ENCODE results near the gene GRK2. TPM values are rescaled to one million over a fixed set of nuclear protein-coding genes. Genes with fewer than 3 reads are reported as not detected.

GRK2 gene
- total RNA-seq, 6 experiments from 2014 or later, result 24.5 to 43.9 (median 28.5) TPM

DNA sequence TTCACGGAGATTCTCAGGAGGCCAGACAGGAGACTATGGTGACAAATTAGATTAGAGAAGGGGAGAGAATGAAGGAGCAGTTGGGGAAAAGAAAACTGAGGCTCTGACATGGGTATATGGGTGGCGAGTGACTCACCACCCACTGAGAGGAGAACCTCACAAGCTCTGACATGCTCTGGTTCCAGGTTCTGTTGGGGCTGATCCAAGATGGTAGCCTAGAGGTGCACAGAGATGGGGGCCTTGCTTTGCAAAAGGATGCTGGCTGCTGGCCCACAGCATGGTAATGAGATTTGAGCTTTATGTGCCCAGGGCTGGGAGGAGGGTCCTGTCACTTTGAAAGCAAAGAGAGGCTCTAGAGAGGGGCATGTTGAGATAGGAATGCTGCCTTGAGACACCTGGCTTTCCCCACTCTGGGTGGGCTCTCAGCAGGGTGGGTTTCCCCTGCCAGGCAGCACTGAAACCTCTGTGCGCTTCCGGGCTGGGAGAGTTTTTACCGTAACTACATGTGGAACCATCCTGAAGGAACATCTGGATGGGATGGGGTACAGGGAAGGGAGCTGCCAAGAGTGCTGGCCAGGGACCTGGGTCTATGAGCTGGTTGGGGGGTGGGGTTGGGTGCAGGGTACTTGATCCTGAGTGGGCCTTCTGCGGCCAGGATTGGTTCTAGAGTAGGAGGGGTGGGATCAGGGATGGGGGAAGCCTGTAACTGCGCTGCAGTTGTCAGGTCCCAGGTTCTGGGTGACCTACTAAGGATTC, 1.2 kb upstream of the GRK2 start:
- no peak overlapping the region for H3K4me3 ChIP-seq
- H3K27me3 ChIP-seq, result no peaks in the 10 kb centered on the region
- H3K27ac ChIP-seq, result no peak overlapping the region
- no peak for ATAC-seq
- WGBS (ENCODE audit: insufficient coverage, low coverage, low lambda C conversion rate, missing lambda C conversion rate), result 83% methylated on average over 3 of the region's 7 CpGs
- no peaks in the 10 kb centered on the region for H3K36me3 ChIP-seq
- peaks cover 0 to 44% (median 13%) of the 10 kb centered on the region in 4 donors for H3K4me1 ChIP-seq
- intact Hi-C loops (cut with DNase I), result loop anchor here in 1 of 2 donors (5.0 kb wide), 1 partner anchor 47 kb away; no protein-coding TSS in a partner anchor
- no peaks in the 10 kb centered on the region for H3K9me3 ChIP-seq
- peak in 1 of 3 donors; percentile 53 for DNase-seq
- no peak for TF ChIP-seq POLR2A (IDR thresholded peaks at IDR 0.05)
- TF ChIP-seq, protein P1, sequence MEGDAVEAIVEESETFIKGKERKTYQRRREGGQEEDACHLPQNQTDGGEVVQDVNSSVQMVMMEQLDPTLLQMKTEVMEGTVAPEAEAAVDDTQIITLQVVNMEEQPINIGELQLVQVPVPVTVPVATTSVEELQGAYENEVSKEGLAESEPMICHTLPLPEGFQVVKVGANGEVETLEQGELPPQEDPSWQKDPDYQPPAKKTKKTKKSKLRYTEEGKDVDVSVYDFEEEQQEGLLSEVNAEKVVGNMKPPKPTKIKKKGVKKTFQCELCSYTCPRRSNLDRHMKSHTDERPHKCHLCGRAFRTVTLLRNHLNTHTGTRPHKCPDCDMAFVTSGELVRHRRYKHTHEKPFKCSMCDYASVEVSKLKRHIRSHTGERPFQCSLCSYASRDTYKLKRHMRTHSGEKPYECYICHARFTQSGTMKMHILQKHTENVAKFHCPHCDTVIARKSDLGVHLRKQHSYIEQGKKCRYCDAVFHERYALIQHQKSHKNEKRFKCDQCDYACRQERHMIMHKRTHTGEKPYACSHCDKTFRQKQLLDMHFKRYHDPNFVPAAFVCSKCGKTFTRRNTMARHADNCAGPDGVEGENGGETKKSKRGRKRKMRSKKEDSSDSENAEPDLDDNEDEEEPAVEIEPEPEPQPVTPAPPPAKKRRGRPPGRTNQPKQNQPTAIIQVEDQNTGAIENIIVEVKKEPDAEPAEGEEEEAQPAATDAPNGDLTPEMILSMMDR (IDR thresholded peaks at IDR 0.05), result no peak

DNA sequence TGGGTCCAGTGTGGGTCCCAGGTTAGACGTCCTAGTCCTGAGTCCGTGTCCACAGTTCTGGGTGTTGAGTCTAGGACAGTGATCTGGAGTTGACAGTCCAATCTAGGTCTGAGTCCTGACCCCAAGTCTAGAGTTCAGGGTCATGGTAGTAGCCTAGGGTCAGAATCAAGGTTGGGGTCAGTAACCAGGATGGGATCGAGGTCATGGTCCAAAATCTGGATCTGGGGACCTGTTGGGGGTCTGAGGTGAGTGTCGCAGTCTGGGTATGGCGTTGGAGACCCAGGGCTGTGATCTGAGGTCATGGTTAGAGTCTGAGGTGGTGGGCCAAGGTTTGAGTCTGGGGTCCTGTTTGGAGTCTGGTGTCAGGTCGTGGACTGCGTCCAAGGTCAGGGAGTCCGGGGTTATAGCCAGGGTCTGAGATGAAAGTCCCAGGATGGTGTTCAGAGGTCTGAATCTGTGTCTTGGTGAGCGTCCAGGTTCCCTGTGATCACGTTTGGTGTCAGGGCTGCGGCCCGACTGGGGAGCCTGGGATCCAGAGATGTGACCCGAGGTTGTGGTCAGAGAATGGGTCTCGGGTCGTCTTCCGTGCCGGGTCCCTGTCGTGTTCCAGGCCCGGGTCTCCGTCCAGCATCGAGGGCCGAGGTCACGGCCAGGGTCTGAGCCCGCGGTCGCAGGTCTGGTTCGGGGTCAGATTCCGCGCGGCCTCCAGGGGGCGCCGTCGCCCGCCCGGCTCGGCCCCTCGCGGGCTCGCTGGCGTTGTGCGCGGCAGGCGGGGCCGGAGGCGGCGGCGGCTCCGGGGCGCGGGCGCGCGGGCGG, 432 bp upstream of the GRK2 start:
- Histone ChIP-seq H3K4me1 (peaks cover 0 to 44% (median 14%) of the 10 kb centered on the region in 4 donors), H3K36me3 (no peaks in the 10 kb centered on the region), H3K9me3 (no peaks in the 10 kb centered on the region), H3K27ac (peak overlapping the region in 1 of 3 donors; percentile 53), H3K27me3 (no peaks in the 10 kb centered on the region), H3K4me3 (peak overlapping the region in 1 of 3 donors; percentile 87)
- DNase-seq (peak; percentile 83 to 87 (median 86)), ATAC-seq (peak; percentile 59 to 77 (median 70))
- WGBS (ENCODE audit: insufficient coverage, low coverage, low lambda C conversion rate, missing lambda C conversion rate), result 41% methylated on average over 3 of the region's 54 CpGs
- no peak for TF ChIP-seq POLR2A (IDR thresholded peaks at IDR 0.05)
- TF ChIP-seq, protein P1 (IDR thresholded peaks at IDR 0.05), result peak; percentile 64 to 91 (median 71)
- intact Hi-C loops (cut with DNase I), result no loop called here

DNA sequence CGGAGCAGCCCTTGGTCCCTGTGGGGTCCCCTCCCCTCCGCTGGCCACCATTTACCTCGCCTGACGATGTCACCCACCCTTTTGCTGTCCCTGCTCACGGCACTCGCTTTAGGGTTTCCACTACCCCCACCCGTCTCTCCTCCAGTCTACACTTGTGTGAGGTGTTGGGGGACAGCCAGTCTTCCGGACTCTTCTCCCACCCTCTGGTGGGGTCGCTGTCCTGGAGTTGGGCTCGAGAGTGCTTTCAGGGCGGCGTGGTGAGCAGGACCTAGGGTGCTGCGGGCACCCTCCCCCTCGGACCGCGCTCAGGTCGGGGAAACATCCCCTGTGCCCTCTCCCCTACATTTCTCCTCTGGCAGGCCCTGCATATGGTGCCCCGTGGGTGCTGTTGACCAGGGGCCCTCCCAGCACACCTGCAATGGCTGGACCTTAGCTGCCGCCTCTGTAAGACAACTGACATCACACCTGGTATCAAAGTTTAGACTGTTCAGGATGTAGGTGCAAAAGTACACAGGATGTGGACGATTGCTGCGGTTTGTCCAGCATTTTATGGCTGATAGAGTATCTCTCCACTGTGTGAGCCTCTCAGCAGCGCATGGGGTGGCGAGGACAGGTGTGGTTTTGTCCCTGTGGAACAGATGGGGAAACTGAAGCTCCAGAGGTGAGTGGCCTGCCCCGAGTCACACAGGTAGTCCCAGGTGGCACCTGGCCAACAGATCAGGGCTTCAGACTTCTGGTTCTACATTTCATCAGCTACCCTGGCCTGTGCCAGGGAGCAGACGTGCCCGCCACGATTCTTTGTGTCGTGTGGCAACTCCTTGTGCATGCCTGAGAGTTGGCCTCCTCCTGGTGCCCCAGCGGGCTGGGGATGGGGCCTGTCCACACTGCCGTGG, 1.2 kb downstream of the GRK2 start:
- peak; percentile 14 to 37 (median 16) for ATAC-seq
- intact Hi-C loops (cut with DNase I), result no loop called here
- WGBS (ENCODE audit: insufficient coverage, low coverage, low lambda C conversion rate, missing lambda C conversion rate), result 1% methylated on average over 14 of the region's 30 CpGs
- Histone ChIP-seq H3K4me3 (peak overlapping the region; percentile 82 to 88 (median 87)), H3K9me3 (no peaks in the 10 kb centered on the region), H3K27me3 (no peaks in the 10 kb centered on the region), H3K27ac (peak overlapping the region; percentile 64 to 93 (median 90)), H3K4me1 (peaks cover 0 to 44% (median 14%) of the 10 kb centered on the region in 4 donors), H3K36me3 (no peaks in the 10 kb centered on the region)
- DNase-seq, result peak; percentile 72 to 81 (median 78)
- TF ChIP-seq, protein P1 (IDR thresholded peaks at IDR 0.05), result no peak
- TF ChIP-seq POLR2A (IDR thresholded peaks at IDR 0.05), result peak; percentile 76

Data from right lobe of liver (tissue), 6 donors.